SK-N-SH (cell line): ENCODE measurements around the gene POU3F1. TPM values are rescaled to one million over a fixed set of nuclear protein-coding genes. Genes with fewer than 3 reads are reported as not detected.

Experiments
- CTCF ChIA-PET: fragments of 300-600, 350-600 bp; formaldehyde crosslinking; extraction: SDS; loops from one replicate; lab custom pipeline; 2021; lab: Yijun Ruan, JAX
- POLR2A ChIA-PET: fragments of 350-600 bp; sonication (Branson Sonifier 250); formaldehyde crosslinking; extraction: SDS; loops from one replicate; lab custom pipeline; 2020; ENCODE audit warnings: antibody characterized with exemption, inconsistent platforms; lab: Yijun Ruan, JAX
- DNase-seq: peaks from one replicate; pipeline ENCODE4 v3.0.0; 2012
- H2AFZ ChIP-seq: fragments of 200-600 bp; sonication (generic); 2 replicates; pipeline ENCODE4 v1.8.1; 2016; ENCODE audit warnings: antibody characterized with exemption, mild to moderate bottlenecking, low read depth
- H3F3A ChIP-seq: fragments of 200-600 bp; sonication (generic); replicated peaks from 2 replicates; pipeline ENCODE3; 2016; ENCODE audit warnings: antibody characterized with exemption, mild to moderate bottlenecking; ENCODE audit not compliant: insufficient read depth
- H3K27ac ChIP-seq, 2 experiments: fragments of 200-500 bp in 1 of 2; fragments of 200-600 bp in 1 of 2; sonication (Bioruptor generic) in 1 of 2; sonication (generic), shearing (Covaris generic) in 1 of 2; 2 replicates each; pipeline versions ENCODE4 v1.5.1 to v1.6.1; 2014 to 2016; ENCODE audit warnings: low read depth in 2 of 2, inconsistent platforms in 1 of 2, low read length in 1 of 2, mild to moderate bottlenecking in 1 of 2, mixed read lengths in 1 of 2
- H3K27me3 ChIP-seq: fragments of 200-600 bp; sonication (generic), shearing (Covaris generic); 2 replicates; pipeline ENCODE4 v1.6.1; 2016; ENCODE audit warnings: mixed run types; ENCODE audit not compliant: insufficient read depth
- H3K36me3 ChIP-seq, 2 experiments: fragments of 200-500 bp in 1 of 2; fragments of 200-600 bp in 1 of 2; sonication (Bioruptor generic) in 1 of 2; sonication (generic) in 1 of 2; replicated peaks in 1 of 2; 2 replicates each; pipeline versions ENCODE3 to v1.5.1; 2014 to 2016; ENCODE audit warnings: low read length in 1 of 2, mild to moderate bottlenecking in 1 of 2; ENCODE audit not compliant: insufficient read depth in 2 of 2, control insufficient read depth in 1 of 2
- H3K4me1 ChIP-seq, 2 experiments: fragments of 200-500 bp in 1 of 2; fragments of 200-600 bp in 1 of 2; sonication (Bioruptor generic) in 1 of 2; sonication (generic), shearing (Covaris generic) in 1 of 2; 2 replicates each; pipeline versions ENCODE4 v1.5.1 to v1.6.1; 2014 to 2016; ENCODE audit warnings: low read depth in 1 of 2, low read length in 1 of 2, mixed run types in 1 of 2; ENCODE audit not compliant: insufficient read depth in 2 of 2, control insufficient read depth in 1 of 2
- H3K4me2 ChIP-seq: fragments of 200-600 bp; sonication (generic), shearing (Covaris generic); 2 replicates; pipeline ENCODE4 v1.6.1; 2017; ENCODE audit warnings: mixed run types
- H3K4me3 ChIP-seq, 2 experiments: fragments of 200-500 bp in 1 of 2; fragments of 200-600 bp in 1 of 2; sonication (Bioruptor generic) in 1 of 2; sonication (generic), shearing (Covaris generic) in 1 of 2; 2 replicates each; pipeline versions ENCODE4 v1.5.1 to v1.8.1; 2014 to 2016; ENCODE audit warnings: low read depth in 2 of 2, inconsistent platforms in 1 of 2, low read length in 1 of 2, mild to moderate bottlenecking in 1 of 2, mixed read lengths in 1 of 2, moderate library complexity in 1 of 2
- H3K79me2 ChIP-seq: fragments of 200-600 bp; sonication (generic); 2 replicates; pipeline ENCODE4 v1.8.1; 2017; ENCODE audit warnings: mild to moderate bottlenecking; ENCODE audit not compliant: insufficient read depth
- H3K9ac ChIP-seq: fragments of 200-600 bp; sonication (generic); 2 replicates; pipeline ENCODE4 v1.6.1; 2017; ENCODE audit warnings: mixed run types
- H3K9me2 ChIP-seq: fragments of 200-600 bp; sonication (generic); 2 replicates; pipeline ENCODE4 v1.6.1; 2017; ENCODE audit warnings: mixed run types
- H3K9me3 ChIP-seq: fragments of 200-600 bp; sonication (generic); 2 replicates; pipeline ENCODE4 v1.6.1; 2017; ENCODE audit warnings: mixed run types, mild to moderate bottlenecking, moderate library complexity
- H4K20me1 ChIP-seq: fragments of 200-600 bp; sonication (generic); 2 replicates; pipeline ENCODE4 v1.6.1; 2017; ENCODE audit warnings: mild to moderate bottlenecking, mixed run types; ENCODE audit not compliant: insufficient read depth
- CTCF ChIP-seq: fragments of 200-600 bp; sonication (generic); IDR thresholded peaks from 2 replicates; pipeline ENCODE4 v1.6.1; 2017; ENCODE audit warnings: antibody characterized with exemption, mild to moderate bottlenecking, moderate library complexity
- ELF1 ChIP-seq: IDR thresholded peaks from 2 replicates; pipeline ENCODE4 v1.4.0; 2012
- FOXJ3 ChIP-seq: sonication (generic); formaldehyde crosslinking; IDR thresholded peaks from 2 replicates; pipeline ENCODE4 v1.5.1; 2020; ENCODE audit warnings: mild to moderate bottlenecking, missing genetic modification reagents
- JUND ChIP-seq: IDR thresholded peaks from 2 replicates; pipeline ENCODE4 v1.4.0; 2012
- MXI1 ChIP-seq: IDR thresholded peaks from 2 replicates; pipeline ENCODE4 v1.6.1; 2012; ENCODE audit warnings: mild to moderate bottlenecking, low read depth, low read length, improper control_type of control experiment
- NFIC ChIP-seq: IDR thresholded peaks from 2 replicates; pipeline ENCODE4 v1.4.0; 2012; ENCODE audit warnings: borderline replicate concordance
- RAD21 ChIP-seq: IDR thresholded peaks from 2 replicates; pipeline ENCODE4 v1.6.1; 2012; ENCODE audit warnings: mild to moderate bottlenecking, low read length
- RCOR1 ChIP-seq: fragments of 150-350 bp; IDR thresholded peaks from 2 replicates; pipeline ENCODE4 v1.6.1; 2017; ENCODE audit warnings: antibody characterized with exemption, low read length
- TCF12 ChIP-seq: IDR thresholded peaks from 2 replicates; pipeline ENCODE4 v1.4.0; 2012
- YY1 ChIP-seq: IDR thresholded peaks from 2 replicates; pipeline ENCODE4 v1.4.0; 2012; ENCODE audit warnings: low read depth, mild to moderate bottlenecking
- ZBTB33 ChIP-seq: IDR thresholded peaks from 2 replicates; pipeline ENCODE4 v1.4.0; 2012; ENCODE audit warnings: low read depth, borderline replicate concordance
- WGBS: methylation state at CpG from one replicate; pipeline ENCODE4 v1.1.6; 2017; ENCODE audit warnings: low lambda C conversion rate; 5-methylcytosine and 5-hydroxymethylcytosine counted together
- polyA plus RNA-seq, 3 experiments: library from polyadenylated mRNA; depleted of rRNA; stranded (reverse); fragments of >200 nt; gene quantifications; 2 replicates each; pipeline ENCODE4 v1.2.3, GENCODE V29; 2012
- TF ChIP-seq, protein P1 (sequence below): IDR thresholded peaks from 2 replicates; pipeline ENCODE4 v1.4.0; 2012; ENCODE audit warnings: low read depth, borderline replicate concordance

POU3F1 gene
- polyA plus RNA-seq, 1 of the 3 experiments (the other 2 are of a cell fraction), result not detected

DNA sequence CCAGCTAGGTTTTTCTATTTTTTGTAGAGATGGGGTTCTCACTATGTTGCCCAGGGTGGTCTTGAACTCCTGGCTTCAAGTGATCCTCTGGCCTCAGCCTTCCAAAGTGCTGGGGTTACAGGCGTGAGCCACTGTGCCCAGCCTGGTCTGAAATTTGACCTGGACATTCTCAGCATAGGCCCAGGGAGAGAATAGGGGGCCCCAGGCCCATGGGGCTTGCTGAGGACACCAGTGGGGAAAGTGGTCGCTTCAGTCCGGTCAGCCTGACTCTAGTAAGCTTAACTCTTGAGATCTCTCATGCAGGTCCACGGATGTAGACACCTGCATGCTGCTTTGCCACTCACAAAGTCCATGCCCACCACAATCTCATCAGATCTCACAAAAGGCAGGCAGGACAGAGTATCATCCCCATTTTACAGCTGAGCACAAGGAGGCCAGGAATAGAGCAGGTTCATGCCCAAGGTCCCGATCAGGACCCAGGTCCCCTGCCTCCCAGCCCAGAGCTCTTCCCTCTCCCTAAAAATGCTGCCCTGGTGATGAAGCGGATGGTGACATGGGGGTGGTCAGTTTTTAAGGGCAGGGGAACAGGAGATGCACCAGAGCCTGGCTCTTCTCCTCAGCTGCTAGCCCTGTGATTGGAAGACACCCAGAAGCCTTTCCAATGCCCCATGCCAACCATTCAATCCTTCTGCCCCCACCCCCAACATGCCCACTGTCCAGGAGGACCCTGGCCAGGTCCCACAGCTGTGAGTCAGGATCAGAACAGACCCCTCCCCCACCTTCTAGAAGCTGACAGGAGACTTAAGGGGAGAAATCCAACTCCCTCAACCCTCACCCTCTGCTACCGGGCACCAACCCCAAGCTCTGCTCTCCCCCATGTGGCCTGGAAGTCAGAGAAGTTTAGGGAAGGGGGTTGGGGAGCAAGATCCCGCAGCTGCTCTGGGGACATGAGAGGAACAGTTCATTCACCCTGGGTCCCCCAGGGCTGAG lies 43.0 kb downstream of the POU3F1 start:
- peaks cover 43 to 47% of the 10 kb centered on the region in 2 experiments for H3K4me1 ChIP-seq
- no peak overlapping the region for H2AFZ ChIP-seq
- H3K36me3 ChIP-seq, result peaks cover 0 to 3% of the 10 kb centered on the region in 2 experiments
- H3K4me2 ChIP-seq, result peak overlapping the region; percentile 98
- CTCF ChIA-PET, result interaction anchor here (1.4 to 5.2 kb wide), 2 partner anchors 13 to 16 kb away, joined by 4 to 37 read pairs; partner anchors contain the start of gene SF3A3
- H3K79me2 ChIP-seq, result peaks cover 49% of the 10 kb centered on the region
- no peaks in the 10 kb centered on the region for H3K27me3 ChIP-seq
- H3K9me3 ChIP-seq, result no peaks in the 10 kb centered on the region
- peaks cover 28% of the 10 kb centered on the region for H3F3A ChIP-seq
- POLR2A ChIA-PET, result no interaction called here
- H3K4me3 ChIP-seq, result peak overlapping the region; percentile 66 to 68
- H3K27ac ChIP-seq, result no peak overlapping the region
- peak overlapping the region; percentile 75; the same call in 1 of the 2 replicates for H3K9ac ChIP-seq
- TF ChIP-seq YY1, result no peak
- TF ChIP-seq RAD21, result no peak
- TF ChIP-seq, protein P1, sequence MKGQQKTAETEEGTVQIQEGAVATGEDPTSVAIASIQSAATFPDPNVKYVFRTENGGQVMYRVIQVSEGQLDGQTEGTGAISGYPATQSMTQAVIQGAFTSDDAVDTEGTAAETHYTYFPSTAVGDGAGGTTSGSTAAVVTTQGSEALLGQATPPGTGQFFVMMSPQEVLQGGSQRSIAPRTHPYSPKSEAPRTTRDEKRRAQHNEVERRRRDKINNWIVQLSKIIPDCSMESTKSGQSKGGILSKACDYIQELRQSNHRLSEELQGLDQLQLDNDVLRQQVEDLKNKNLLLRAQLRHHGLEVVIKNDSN, result no peak
- no peak for TF ChIP-seq RCOR1
- TF ChIP-seq ZBTB33, result no peak
- no peaks in the 10 kb centered on the region for H3K9me2 ChIP-seq
- no peak for DNase-seq
- no peaks in the 10 kb centered on the region for H4K20me1 ChIP-seq
- 85% methylated on average over 4 of the region's 8 CpGs for WGBS

DNA sequence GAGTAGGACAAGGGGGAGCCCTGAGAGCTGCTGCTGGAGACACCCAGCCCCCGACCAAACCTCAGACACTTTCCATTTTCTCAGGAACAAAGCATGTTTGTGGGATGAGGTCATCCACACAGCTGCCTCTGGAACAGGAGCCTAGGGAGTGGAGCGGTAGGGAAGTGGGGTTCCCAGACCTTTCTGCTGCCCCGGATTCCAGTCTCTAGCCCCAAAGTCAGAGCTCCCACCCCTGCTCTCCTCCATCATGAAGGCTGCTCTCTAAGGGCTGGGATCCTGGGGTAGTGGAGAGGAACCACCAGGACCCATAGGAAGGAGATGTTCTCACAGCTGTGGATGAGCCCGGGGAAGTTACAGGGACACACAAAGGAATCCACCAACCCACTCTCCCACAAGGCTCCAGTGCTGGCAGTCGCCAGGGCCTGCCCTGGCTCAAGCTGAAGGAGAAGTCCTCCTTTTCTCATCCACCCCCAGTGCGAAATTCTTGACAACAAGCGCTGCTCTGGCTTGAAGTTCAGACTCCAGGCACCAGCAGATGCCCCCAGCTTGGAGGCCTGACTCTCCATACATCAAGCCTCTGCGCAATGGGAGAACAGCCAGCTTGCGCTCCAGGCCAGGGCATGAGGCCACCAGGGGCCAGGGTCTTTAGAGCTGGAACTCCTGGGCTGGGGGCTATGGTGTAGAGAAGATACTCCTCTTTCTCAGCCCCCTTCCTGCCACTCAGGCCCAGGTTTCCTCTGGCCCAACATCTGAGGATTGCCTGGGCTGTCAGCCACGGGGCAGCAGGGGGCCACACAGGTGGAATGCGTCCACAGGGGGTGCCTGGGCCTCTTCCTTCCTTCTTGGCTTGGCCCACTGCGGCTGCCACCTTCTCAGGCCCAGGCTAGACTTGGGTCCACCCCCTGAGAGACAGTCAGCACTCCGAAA lies 45.8 kb downstream of the POU3F1 start:
- peaks cover 48% of the 10 kb centered on the region in 2 experiments for H3K4me1 ChIP-seq
- ChIA-PET CTCF (interaction anchor here (0.6 to 5.2 kb wide), 5 partner anchors 10 to 834 kb away, joined by 3 to 37 read pairs (median 3); partner anchors contain the start of gene SF3A3), POLR2A (interaction anchor here (1.1 to 1.4 kb wide), 4 partner anchors 11 to 30 kb away, joined by 3 to 5 read pairs (median 4); partner anchors contain the start of gene SF3A3)
- H3K27ac ChIP-seq, result peak overlapping the region; percentile 88 to 92
- H3K9me2 ChIP-seq, result no peaks in the 10 kb centered on the region
- H3K36me3 ChIP-seq, result peaks cover 0 to 18% of the 10 kb centered on the region in 2 experiments
- peak; percentile 51 for DNase-seq
- WGBS, result 50% methylated on average over 10 of the region's 13 CpGs
- no peak overlapping the region for H3K4me3 ChIP-seq
- H3F3A ChIP-seq, result peaks cover 24% of the 10 kb centered on the region
- no peaks in the 10 kb centered on the region for H4K20me1 ChIP-seq
- no peaks in the 10 kb centered on the region for H3K9me3 ChIP-seq
- peak overlapping the region; percentile 19; the same call in 1 of the 2 replicates for H2AFZ ChIP-seq
- H3K4me2 ChIP-seq, result peak overlapping the region; percentile 70
- peaks cover 59% of the 10 kb centered on the region for H3K79me2 ChIP-seq
- H3K9ac ChIP-seq, result peak overlapping the region; percentile 62
- H3K27me3 ChIP-seq, result no peaks in the 10 kb centered on the region
- TF ChIP-seq JUND (peak; percentile 69; the same call in 1 of the 2 replicates), NFIC (0 out of 2 replicates have a peak, but pooled peaks have one; percentile 7), MXI1 (no peak), ZBTB33 (no peak), CTCF (no peak), TCF12 (peak; percentile 57; the same call in 1 of the 2 replicates), ELF1 (no peak), FOXJ3 (CRISPR knock-in tag) (no peak)
